SH-SY5Y (cell line): ENCODE results near the gene INTS7.

Experiments
- GATA2 ChIP-seq: IDR thresholded peaks from 2 replicates; pipeline ENCODE4 v1.6.1; 2011; ENCODE audit warnings: mild to moderate bottlenecking, low read depth, low read length
- GATA3 ChIP-seq: IDR thresholded peaks from 2 replicates; pipeline ENCODE4 v1.6.1; 2011; ENCODE audit warnings: low read depth, mild to moderate bottlenecking, low read length, moderate library complexity

GRCh38 chr1:211948377-211948776 lies 87.0 kb downstream of the INTS7 start:
- TF ChIP-seq GATA2 (no peak), GATA3 (no peak)
